H9 (cell line): ENCODE measurements around the gene TIAM2. TPM values are rescaled to one million over a fixed set of nuclear protein-coding genes. Genes with fewer than 3 reads are reported as not detected.

Experiments
- DNase-seq: peaks from one replicate; pipeline ENCODE4 v3.0.0-alpha.2; 2017
- H2AFZ ChIP-seq: one replicate; pipeline ENCODE4 v1.6.1; 2013; ENCODE audit warnings: mild to moderate bottlenecking, low read length, control low read depth, moderate library complexity
- H2AK5ac ChIP-seq: 2 replicates; pipeline ENCODE4 v1.6.1; 2013; ENCODE audit warnings: low read length, control low read depth, mixed read lengths; ENCODE audit not compliant: insufficient read length
- H2BK120ac ChIP-seq: one replicate; pipeline ENCODE4 v1.6.1; 2013; ENCODE audit warnings: low read depth, mild to moderate bottlenecking, low read length, control low read depth, inconsistent platforms; ENCODE audit not compliant: poor library complexity, severe bottlenecking
- H2BK12ac ChIP-seq: 2 replicates; pipeline ENCODE4 v1.6.1; 2013; ENCODE audit warnings: low read length, control low read depth, mixed read lengths, low read depth; ENCODE audit not compliant: insufficient read length
- H2BK15ac ChIP-seq: 2 replicates; pipeline ENCODE4 v1.6.1; 2013; ENCODE audit warnings: low read depth, low read length, control low read depth
- H2BK20ac ChIP-seq: one replicate; pipeline ENCODE4 v1.6.1; 2013; ENCODE audit warnings: low read depth, mild to moderate bottlenecking, low read length, control low read depth, inconsistent platforms; ENCODE audit not compliant: poor library complexity, severe bottlenecking
- H2BK5ac ChIP-seq: 2 replicates; pipeline ENCODE4 v1.6.1; 2013; ENCODE audit warnings: low read length, control low read depth, mixed read lengths; ENCODE audit not compliant: insufficient read length
- H3K14ac ChIP-seq: 2 replicates; pipeline ENCODE4 v1.6.1; 2013; ENCODE audit warnings: low read length, control low read depth; ENCODE audit not compliant: insufficient read depth
- H3K18ac ChIP-seq: 2 replicates; pipeline ENCODE4 v1.6.1; 2013; ENCODE audit warnings: low read depth, mild to moderate bottlenecking, mixed read lengths, low read length, control low read depth; ENCODE audit not compliant: insufficient read length
- H3K23ac ChIP-seq: 2 replicates; pipeline ENCODE4 v1.6.1; 2013; ENCODE audit warnings: low read length, control low read depth, mixed read lengths, low read depth; ENCODE audit not compliant: insufficient read length
- H3K23me2 ChIP-seq: 2 replicates; pipeline ENCODE4 v1.6.1; 2013; ENCODE audit warnings: low read depth, mild to moderate bottlenecking, mixed read lengths, low read length, control low read depth; ENCODE audit not compliant: insufficient read length, poor library complexity, severe bottlenecking
- H3K27ac ChIP-seq: 2 replicates; pipeline ENCODE4 v1.5.1; 2013; ENCODE audit warnings: low read length, control low read depth, mixed read lengths, low read depth; ENCODE audit not compliant: insufficient read length
- H3K27me3 ChIP-seq: 2 replicates; pipeline ENCODE4 v1.6.1; 2013; ENCODE audit warnings: low read length, control low read depth, inconsistent platforms; ENCODE audit not compliant: insufficient read depth
- H3K4ac ChIP-seq: 2 replicates; pipeline ENCODE4 v1.6.1; 2013; ENCODE audit warnings: low read depth, mild to moderate bottlenecking, control low read depth, inconsistent platforms, low read length, moderate library complexity
- H3K4me1 ChIP-seq: 2 replicates; pipeline ENCODE4 v1.6.1; 2013; ENCODE audit warnings: low read length, control low read depth, inconsistent platforms; ENCODE audit not compliant: insufficient read depth
- H3K4me2 ChIP-seq: 2 replicates; pipeline ENCODE4 v1.6.1; 2013; ENCODE audit warnings: low read length, control low read depth, mixed read lengths; ENCODE audit not compliant: insufficient read length, insufficient read depth
- H3K56ac ChIP-seq: 2 replicates; pipeline ENCODE4 v1.6.1; 2013; ENCODE audit warnings: low read depth, mild to moderate bottlenecking, mixed read lengths, low read length, control low read depth; ENCODE audit not compliant: insufficient read length
- H3K79me1 ChIP-seq: 2 replicates; pipeline ENCODE4 v1.6.1; 2013; ENCODE audit warnings: low read depth, mild to moderate bottlenecking, moderate library complexity, low read length, control low read depth, inconsistent platforms; ENCODE audit not compliant: insufficient read depth, poor library complexity, severe bottlenecking
- H3K79me2 ChIP-seq: 2 replicates; pipeline ENCODE4 v1.6.1; 2013; ENCODE audit warnings: low read length, control low read depth, inconsistent platforms; ENCODE audit not compliant: insufficient read depth
- H3K9ac ChIP-seq: 2 replicates; pipeline ENCODE4 v1.6.1; 2013; ENCODE audit warnings: low read length, control low read depth, mixed read lengths; ENCODE audit not compliant: insufficient read length; ENCODE audit errors: extremely low read depth
- H3K9me3 ChIP-seq: one replicate; pipeline ENCODE4 v1.6.1; 2013; ENCODE audit warnings: low read depth, low read length, inconsistent platforms; ENCODE audit not compliant: control insufficient read depth
- H3T11ph ChIP-seq: one replicate; pipeline ENCODE4 v1.6.1; 2013; ENCODE audit warnings: mild to moderate bottlenecking, low read length, control low read depth, inconsistent platforms
- H4K20me1 ChIP-seq: one replicate; pipeline ENCODE4 v1.6.1; 2013; ENCODE audit not compliant: control insufficient read depth, insufficient read length, insufficient read depth
- H4K5ac ChIP-seq: 2 replicates; pipeline ENCODE4 v1.6.1; 2013; ENCODE audit warnings: low read depth, mild to moderate bottlenecking, mixed read lengths, low read length, control low read depth; ENCODE audit not compliant: insufficient read length
- H4K8ac ChIP-seq: replicated peaks from 2 replicates; pipeline ENCODE4 v1.6.1; 2013; ENCODE audit warnings: low read length, control low read depth, mixed read lengths, low read depth; ENCODE audit not compliant: insufficient read length
- H4K91ac ChIP-seq: 2 replicates; pipeline ENCODE4 v1.6.1; 2013; ENCODE audit warnings: low read depth, mild to moderate bottlenecking, moderate library complexity, mixed read lengths, low read length, control low read depth; ENCODE audit not compliant: insufficient read length
- H3K27ac Mint-ChIP-seq, 3 experiments: 2 replicates in 2 of 3; 3 replicates in 1 of 3; pipeline ENCODE4 v1.8.0; 2020 to 2021; ENCODE audit warnings: mixed read lengths in 3 of 3, mild to moderate bottlenecking in 1 of 3, moderate library complexity in 1 of 3
- H3K27me3 Mint-ChIP-seq: 2 replicates; pipeline ENCODE4 v1.8.0; 2021; ENCODE audit warnings: low read depth, mild to moderate bottlenecking, moderate library complexity, mixed read lengths
- H3K36me3 Mint-ChIP-seq, 3 experiments: 2 replicates in 2 of 3; 3 replicates in 1 of 3; pipeline ENCODE4 v1.8.0; 2020 to 2021; ENCODE audit warnings: low read depth in 3 of 3, mixed read lengths in 3 of 3; ENCODE audit not compliant: insufficient read depth in 1 of 3
- H3K4me1 Mint-ChIP-seq, 2 experiments: 2 replicates each; pipeline ENCODE4 v1.8.0; 2020; ENCODE audit warnings: mixed read lengths in 2 of 2
- H3K4me3 Mint-ChIP-seq, 2 experiments: 2 replicates in 1 of 2; 3 replicates in 1 of 2; pipeline ENCODE4 v1.8.0; 2020 to 2021; ENCODE audit warnings: mild to moderate bottlenecking in 2 of 2, mixed read lengths in 2 of 2, moderate library complexity in 1 of 2
- H3K9me3 Mint-ChIP-seq, 2 experiments: 2 replicates in 1 of 2; 3 replicates in 1 of 2; pipeline ENCODE4 v1.8.0; 2020; ENCODE audit warnings: mild to moderate bottlenecking in 2 of 2, mixed read lengths in 2 of 2, moderate library complexity in 1 of 2
- WGBS: extraction: QIAGEN DNeasy Blood & Tissue Kit; methylation state at CpG from one replicate; pipeline ENCODE4 v1.1.7; 2013; ENCODE audit warnings: missing lambda C conversion rate, low lambda C conversion rate, mixed read lengths; ENCODE audit not compliant: insufficient read length; ENCODE audit errors: extremely low coverage; 5-methylcytosine and 5-hydroxymethylcytosine counted together
- total RNA-seq: library from RNA; stranded (reverse); gene quantifications from 2 replicates; pipeline ENCODE4 v1.2.1, GENCODE V29; 2021
- TF ChIP-seq, protein P1 (sequence below): fragments of 200-600 bp; sonication (generic); conservative IDR thresholded peaks from 3 replicates; pipeline ENCODE4 v1.8.0; 2021; ENCODE audit warnings: antibody characterized with exemption, mild to moderate bottlenecking

Gene TIAM2
- total RNA-seq, 1 experiment from 2014 or later: 6.3 TPM

DNA sequence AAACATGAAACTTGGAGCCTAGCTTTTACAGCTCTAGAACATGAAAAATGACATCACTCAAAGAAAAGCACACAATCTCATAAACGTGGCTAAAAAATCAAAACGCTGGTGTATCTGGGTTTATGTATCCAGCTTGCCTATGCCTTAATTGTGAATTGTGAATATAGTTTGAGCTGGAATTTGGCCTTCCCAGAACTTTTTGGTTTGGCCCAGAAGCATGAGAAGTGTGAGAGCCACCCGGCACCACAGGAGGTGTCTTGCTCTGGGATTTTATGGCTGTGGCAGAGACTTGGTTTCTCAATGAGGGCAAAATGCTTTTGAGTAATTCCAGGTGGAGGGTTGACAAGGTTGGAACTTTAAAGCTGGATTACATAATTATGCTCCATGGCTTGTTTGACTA, 69.2 kb downstream of the TIAM2 start:
- WGBS: no CpG with 5 or more reads among the region's 3 CpGs
- no peak overlapping the region for H3K27ac ChIP-seq
- H3K56ac ChIP-seq: no peak overlapping the region
- no peak overlapping the region for H4K8ac ChIP-seq
- no peaks in the 10 kb centered on the region for H3K79me2 ChIP-seq
- Mint-ChIP-seq H3K36me3 (peaks cover 0 to 9% (median 2%) of the 10 kb centered on the region in 3 experiments; a peak in 3 of 7 replicates), H3K4me3 (no peak overlapping the region), H3K4me1 (peaks cover 15 to 18% of the 10 kb centered on the region in 2 experiments), H3K27ac (no peak overlapping the region), H3K27me3 (no peaks in the 10 kb centered on the region), H3K9me3 (peaks cover 0 to 5% of the 10 kb centered on the region in 2 experiments; a peak in 3 of 5 replicates)
- H3K9ac ChIP-seq: no peak overlapping the region
- no peak for DNase-seq
- H4K5ac ChIP-seq: no peak overlapping the region
- no peak overlapping the region for H3K18ac ChIP-seq
- H3K23me2 ChIP-seq: no peaks in the 10 kb centered on the region
- no peaks in the 10 kb centered on the region for H3K27me3 ChIP-seq
- no peak overlapping the region for H3K4me2 ChIP-seq
- no peaks in the 10 kb centered on the region for H3K9me3 ChIP-seq
- H3K79me1 ChIP-seq: no peaks in the 10 kb centered on the region
- no peak overlapping the region for H2BK5ac ChIP-seq
- H2BK12ac ChIP-seq: no peak overlapping the region
- H2AFZ ChIP-seq: no peak overlapping the region
- H3K4me1 ChIP-seq: no peaks in the 10 kb centered on the region
- TF ChIP-seq, protein P1, sequence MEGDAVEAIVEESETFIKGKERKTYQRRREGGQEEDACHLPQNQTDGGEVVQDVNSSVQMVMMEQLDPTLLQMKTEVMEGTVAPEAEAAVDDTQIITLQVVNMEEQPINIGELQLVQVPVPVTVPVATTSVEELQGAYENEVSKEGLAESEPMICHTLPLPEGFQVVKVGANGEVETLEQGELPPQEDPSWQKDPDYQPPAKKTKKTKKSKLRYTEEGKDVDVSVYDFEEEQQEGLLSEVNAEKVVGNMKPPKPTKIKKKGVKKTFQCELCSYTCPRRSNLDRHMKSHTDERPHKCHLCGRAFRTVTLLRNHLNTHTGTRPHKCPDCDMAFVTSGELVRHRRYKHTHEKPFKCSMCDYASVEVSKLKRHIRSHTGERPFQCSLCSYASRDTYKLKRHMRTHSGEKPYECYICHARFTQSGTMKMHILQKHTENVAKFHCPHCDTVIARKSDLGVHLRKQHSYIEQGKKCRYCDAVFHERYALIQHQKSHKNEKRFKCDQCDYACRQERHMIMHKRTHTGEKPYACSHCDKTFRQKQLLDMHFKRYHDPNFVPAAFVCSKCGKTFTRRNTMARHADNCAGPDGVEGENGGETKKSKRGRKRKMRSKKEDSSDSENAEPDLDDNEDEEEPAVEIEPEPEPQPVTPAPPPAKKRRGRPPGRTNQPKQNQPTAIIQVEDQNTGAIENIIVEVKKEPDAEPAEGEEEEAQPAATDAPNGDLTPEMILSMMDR: no peak
- H3K4ac ChIP-seq: no peak overlapping the region
- no peak overlapping the region for H3T11ph ChIP-seq
- no peak overlapping the region for H3K23ac ChIP-seq
- no peak overlapping the region for H2BK15ac ChIP-seq
- no peak overlapping the region for H2AK5ac ChIP-seq
- no peaks in the 10 kb centered on the region for H4K20me1 ChIP-seq
- H2BK120ac ChIP-seq: no peak overlapping the region
- H3K14ac ChIP-seq: no peak overlapping the region
- no peak overlapping the region for H2BK20ac ChIP-seq
- no peak overlapping the region for H4K91ac ChIP-seq
